CD4-positive, alpha-beta T cell (primary cell): ENCODE results near the gene DIPK1A. TPM values are rescaled to one million over a fixed set of nuclear protein-coding genes. Genes with fewer than 3 reads are reported as not detected.

ENCODE experiments used
- ATAC-seq: fragments of 200-7000 bp; cut with Tn5 transposase; one replicate; pipeline ENCODE4 v1.10.0; 2022; ENCODE audit warnings: mild to moderate bottlenecking; ENCODE audit not compliant: poor library complexity
- CTCF ChIA-PET: fragments of 350-600 bp; sonication (Branson Sonifier 250); formaldehyde crosslinking; loops from one replicate; lab custom pipeline; 2021; ENCODE audit warnings: antibody characterized with exemption, inconsistent platforms; lab: Charles Lee
- POLR2A ChIA-PET: fragments of 350-600 bp; sonication (Branson Sonifier 250); formaldehyde crosslinking; loops from one replicate; lab custom pipeline; 2021; ENCODE audit warnings: antibody characterized with exemption, inconsistent platforms; lab: Charles Lee
- DNase-seq, 14 experiments: peaks; one replicate each; pipeline ENCODE4 v3.0.0-alpha.2; 2013 to 2020; ENCODE audit warnings: mixed read lengths in 2 of 14
- H3K27ac ChIP-seq, 2 donors: one replicate each; pipeline versions ENCODE4 v1.5.1 to v1.7.0; 2013; ENCODE audit warnings: low read length in 2 of 2, low read depth in 1 of 2, mild to moderate bottlenecking in 1 of 2
- H3K27me3 ChIP-seq, 2 experiments: 1 replicate in 1 of 2; 2 replicates in 1 of 2; pipeline versions ENCODE4 v1.6.1 to v1.7.0; 2013; ENCODE audit warnings: low read length in 2 of 2, control low read depth in 1 of 2, mild to moderate bottlenecking in 1 of 2, moderate library complexity in 1 of 2; ENCODE audit not compliant: insufficient read depth in 2 of 2, control insufficient read depth in 1 of 2
- H3K36me3 ChIP-seq: one replicate; pipeline ENCODE4 v1.6.1; 2013; ENCODE audit warnings: low read length, control low read depth; ENCODE audit not compliant: insufficient read depth
- H3K4me1 ChIP-seq: one replicate; pipeline ENCODE4 v1.6.1; 2013; ENCODE audit warnings: low read length, control low read depth; ENCODE audit not compliant: insufficient read depth
- H3K4me3 ChIP-seq: one replicate; pipeline ENCODE4 v1.5.1; 2013; ENCODE audit warnings: mild to moderate bottlenecking, low read length, moderate library complexity
- H3K9me3 ChIP-seq, 2 experiments: 1 replicate in 1 of 2; 2 replicates in 1 of 2; pipeline versions ENCODE4 v1.6.1 to v1.7.0; 2013; ENCODE audit warnings: low read length in 2 of 2, mild to moderate bottlenecking in 2 of 2, control low read depth in 1 of 2, moderate library complexity in 1 of 2; ENCODE audit not compliant: control insufficient read depth in 1 of 2, insufficient read depth in 1 of 2
- H3K27ac Mint-ChIP-seq: one replicate; pipeline ENCODE4 v1.8.0; 2020; ENCODE audit warnings: mixed read lengths
- H3K27me3 Mint-ChIP-seq: one replicate; pipeline ENCODE4 v1.8.0; 2021; ENCODE audit warnings: mixed read lengths
- H3K36me3 Mint-ChIP-seq: one replicate; pipeline ENCODE4 v1.8.0; 2021; ENCODE audit warnings: low read depth, mixed read lengths
- H3K4me1 Mint-ChIP-seq: one replicate; pipeline ENCODE4 v1.8.0; 2021; ENCODE audit warnings: low read depth, mixed read lengths
- H3K4me3 Mint-ChIP-seq: one replicate; pipeline ENCODE4 v1.8.0; 2020; ENCODE audit warnings: mild to moderate bottlenecking, mixed read lengths
- H3K9me3 Mint-ChIP-seq: one replicate; pipeline ENCODE4 v1.8.0; 2020; ENCODE audit warnings: mixed read lengths
- CTCF ChIP-seq: fragments of 200-600 bp; IDR thresholded peaks from one replicate; pipeline ENCODE4 v1.8.0; 2022; ENCODE audit warnings: antibody characterized with exemption, mild to moderate bottlenecking
- intact Hi-C, 2 experiments: fragments of 100-400 bp; cut with DNase I in 1 of 2; cut with micrococcal nuclease in 1 of 2; formaldehyde crosslinking; loops; one replicate each; pipeline versions ENCODE4 v1.15.1 to v1.9.0; 2023 to 2025; cut with DNase I, micrococcal nuclease
- total RNA-seq, 174 experiments: library from RNA in 2 of 174; stranded (reverse) in 2 of 174; gene quantifications; one replicate each; pipeline ENCODE4 v1.2.3 and lab custom pipeline; 2021 to 2026

Gene DIPK1A
- total RNA-seq, 2 experiments from 2014 or later = 7.0 to 7.3 TPM

- H3K4me1 Mint-ChIP-seq = peaks cover 37% of the 10 kb centered on the region
- peak overlapping the region; percentile 19 to 33 for H3K27ac ChIP-seq
Observed at GRCh38 chr1:92877081-92877711, 84.1 kb downstream of the DIPK1A start.

GRCh38 chr1:92876351-92876750 lies 84.9 kb downstream of the DIPK1A start:
- Histone ChIP-seq H3K27me3 (no peaks in the 10 kb centered on the region), H3K36me3 (peaks cover 22% of the 10 kb centered on the region), H3K27ac (no peak overlapping the region), H3K4me3 (no peak overlapping the region), H3K9me3 (peaks cover 4 to 7% of the 10 kb centered on the region in 2 experiments), H3K4me1 (peaks cover 4% of the 10 kb centered on the region)
- DNase-seq (no peak), ATAC-seq (no peak)
- Mint-ChIP-seq H3K9me3 (peaks cover 2% of the 10 kb centered on the region), H3K27me3 (no peaks in the 10 kb centered on the region), H3K4me1 (peaks cover 32% of the 10 kb centered on the region), H3K4me3 (no peak overlapping the region), H3K27ac (no peak overlapping the region), H3K36me3 (peaks cover 38% of the 10 kb centered on the region)
- ChIA-PET POLR2A (interaction anchor here (0.8 to 3.9 kb wide), 5 partner anchors 37 to 186 kb away, joined by 3 to 30 read pairs (median 4); partner anchors contain the start of gene DIPK1A), CTCF (interaction anchor here (0.9 to 2.9 kb wide), 6 partner anchors 9 to 118 kb away, joined by 3 to 10 read pairs (median 5); partner anchors contain the start of gene DIPK1A)
- TF ChIP-seq CTCF = no peak
- intact Hi-C loops = no loop called here

More at GRCh38 chr1:92877081-92877711, 84.1 kb downstream of the DIPK1A start:
- no peaks in the 10 kb centered on the region for H3K27me3 ChIP-seq
- H3K4me3 ChIP-seq = no peak overlapping the region
- ATAC-seq (peak; percentile 53), DNase-seq (peak in 1 of 14 experiments; percentile 37)
- CTCF ChIA-PET = interaction anchor here (0.7 to 2.9 kb wide), 7 partner anchors 8 to 117 kb away, joined by 3 to 10 read pairs (median 4); partner anchors contain the start of gene DIPK1A
- POLR2A ChIA-PET = interaction anchor here (0.8 to 3.9 kb wide), 4 partner anchors 13 to 104 kb away, joined by 3 to 30 read pairs (median 4); partner anchors contain the start of gene DIPK1A
- peak overlapping the region; percentile 86 for H3K27ac Mint-ChIP-seq
- H3K27me3 Mint-ChIP-seq = no peaks in the 10 kb centered on the region
- TF ChIP-seq CTCF = no peak
- H3K9me3 ChIP-seq = peaks cover 4 to 7% of the 10 kb centered on the region in 2 experiments
- H3K9me3 Mint-ChIP-seq = peaks cover 2% of the 10 kb centered on the region
- peaks cover 31% of the 10 kb centered on the region for H3K36me3 Mint-ChIP-seq
- H3K36me3 ChIP-seq = peaks cover 22% of the 10 kb centered on the region
- peaks cover 4% of the 10 kb centered on the region for H3K4me1 ChIP-seq
- intact Hi-C loops = no loop called here
- H3K4me3 Mint-ChIP-seq = peak overlapping the region; percentile 23

GRCh38 chr1:92874987-92875386 lies 86.3 kb downstream of the DIPK1A start:
- Histone ChIP-seq H3K27ac (no peak overlapping the region), H3K27me3 (no peaks in the 10 kb centered on the region), H3K4me1 (peaks cover 4% of the 10 kb centered on the region), H3K4me3 (no peak overlapping the region), H3K9me3 (peaks cover 4 to 7% of the 10 kb centered on the region in 2 experiments), H3K36me3 (peaks cover 22% of the 10 kb centered on the region)
- CTCF ChIA-PET = interaction anchor here (2.8 to 2.9 kb wide), 2 partner anchors 16 to 119 kb away, joined by 9 to 10 read pairs; no protein-coding TSS in a partner anchor
- H3K9me3 Mint-ChIP-seq = peaks cover 2% of the 10 kb centered on the region
- no peak overlapping the region for H3K27ac Mint-ChIP-seq
- no peak overlapping the region for H3K4me3 Mint-ChIP-seq
- intact Hi-C loops = no loop called here
- no peak for TF ChIP-seq CTCF
- POLR2A ChIA-PET = interaction anchor here (0.9 to 1.2 kb wide), 2 partner anchors 82 to 86 kb away, joined by 3 read pairs; no protein-coding TSS in a partner anchor
- no peaks in the 10 kb centered on the region for H3K27me3 Mint-ChIP-seq
- DNase-seq (no peak), ATAC-seq (no peak)
- H3K4me1 Mint-ChIP-seq = peaks cover 39% of the 10 kb centered on the region
- H3K36me3 Mint-ChIP-seq = peaks cover 38% of the 10 kb centered on the region
